Measurements from ENCODE around the gene IST1. TPM values are rescaled to one million over a fixed set of nuclear protein-coding genes. Genes with fewer than 3 reads are reported as not detected.

The IST1 gene
- total RNA-seq (10 to 100 TPM; 65.4 to 95.3 TPM), polyA plus RNA-seq (10 to 100 TPM; 33.8 to 41.7 TPM)

- peak; percentile 96 for DNase-seq (ENCODE audit: low spot score)
- TF ChIP-seq, protein P1, sequence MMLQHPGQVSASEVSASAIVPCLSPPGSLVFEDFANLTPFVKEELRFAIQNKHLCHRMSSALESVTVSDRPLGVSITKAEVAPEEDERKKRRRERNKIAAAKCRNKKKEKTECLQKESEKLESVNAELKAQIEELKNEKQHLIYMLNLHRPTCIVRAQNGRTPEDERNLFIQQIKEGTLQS (IDR thresholded peaks at IDR 0.05): peak; percentile 33
- peak; percentile 95 for TF ChIP-seq TAF1 (conservative IDR thresholded peaks at IDR 0.05)
- TF ChIP-seq RAD21 (IDR thresholded peaks at IDR 0.05): peak in 1 of 2 donors; percentile 38
- TF ChIP-seq YY1 (IDR thresholded peaks at IDR 0.05): peak; percentile 99
- peak; percentile 82 to 87 for TF ChIP-seq HNF4A (conservative IDR thresholded peaks at IDR 0.05)
- TF ChIP-seq FOXA2 (IDR thresholded peaks at IDR 0.05): peak; percentile 24
- TF ChIP-seq HNF4G (IDR thresholded peaks at IDR 0.05): peak; percentile 65
- peak; percentile 35 to 50 for TF ChIP-seq EGR1 (IDR thresholded peaks at IDR 0.05; ENCODE audit: low read depth in 2 of 2)
- peak; percentile 89 for TF ChIP-seq NR2F2 (IDR thresholded peaks at IDR 0.05)
- TF ChIP-seq SP1 (IDR thresholded peaks at IDR 0.05): peak; percentile 83
- TF ChIP-seq RXRA (IDR thresholded peaks at IDR 0.05): peak; percentile 2 to 75
- TF ChIP-seq ZBTB33 (IDR thresholded peaks at IDR 0.05): no peak
- TF ChIP-seq GABPA (IDR thresholded peaks at IDR 0.05 in 1 of 2, conservative IDR thresholded peaks at IDR 0.05 in 1 of 2): peak in 1 of 2 donors; percentile 64
- peak; percentile 48 for TF ChIP-seq MAX (IDR thresholded peaks at IDR 0.05)
- TF ChIP-seq, protein P2, sequence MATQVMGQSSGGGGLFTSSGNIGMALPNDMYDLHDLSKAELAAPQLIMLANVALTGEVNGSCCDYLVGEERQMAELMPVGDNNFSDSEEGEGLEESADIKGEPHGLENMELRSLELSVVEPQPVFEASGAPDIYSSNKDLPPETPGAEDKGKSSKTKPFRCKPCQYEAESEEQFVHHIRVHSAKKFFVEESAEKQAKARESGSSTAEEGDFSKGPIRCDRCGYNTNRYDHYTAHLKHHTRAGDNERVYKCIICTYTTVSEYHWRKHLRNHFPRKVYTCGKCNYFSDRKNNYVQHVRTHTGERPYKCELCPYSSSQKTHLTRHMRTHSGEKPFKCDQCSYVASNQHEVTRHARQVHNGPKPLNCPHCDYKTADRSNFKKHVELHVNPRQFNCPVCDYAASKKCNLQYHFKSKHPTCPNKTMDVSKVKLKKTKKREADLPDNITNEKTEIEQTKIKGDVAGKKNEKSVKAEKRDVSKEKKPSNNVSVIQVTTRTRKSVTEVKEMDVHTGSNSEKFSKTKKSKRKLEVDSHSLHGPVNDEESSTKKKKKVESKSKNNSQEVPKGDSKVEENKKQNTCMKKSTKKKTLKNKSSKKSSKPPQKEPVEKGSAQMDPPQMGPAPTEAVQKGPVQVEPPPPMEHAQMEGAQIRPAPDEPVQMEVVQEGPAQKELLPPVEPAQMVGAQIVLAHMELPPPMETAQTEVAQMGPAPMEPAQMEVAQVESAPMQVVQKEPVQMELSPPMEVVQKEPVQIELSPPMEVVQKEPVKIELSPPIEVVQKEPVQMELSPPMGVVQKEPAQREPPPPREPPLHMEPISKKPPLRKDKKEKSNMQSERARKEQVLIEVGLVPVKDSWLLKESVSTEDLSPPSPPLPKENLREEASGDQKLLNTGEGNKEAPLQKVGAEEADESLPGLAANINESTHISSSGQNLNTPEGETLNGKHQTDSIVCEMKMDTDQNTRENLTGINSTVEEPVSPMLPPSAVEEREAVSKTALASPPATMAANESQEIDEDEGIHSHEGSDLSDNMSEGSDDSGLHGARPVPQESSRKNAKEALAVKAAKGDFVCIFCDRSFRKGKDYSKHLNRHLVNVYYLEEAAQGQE (IDR thresholded peaks at IDR 0.05): peak; percentile 70
- no peak for TF ChIP-seq CTCF (IDR thresholded peaks at IDR 0.05; ENCODE audit: low read depth, low read length, missing input control)
- TF ChIP-seq FOXA1 (IDR thresholded peaks at IDR 0.05): peak; percentile 36
- TF ChIP-seq JUND (IDR thresholded peaks at IDR 0.05): peak; percentile 37 to 49
- Histone ChIP-seq H3K27ac (ENCODE audit: low read depth in 1 of 2, low read length in 2 of 2) (peak within 1 kb of the TSS; percentile 80 to 98), H3K9me3 (ENCODE audit: control insufficient read depth in 4 of 4, low read length in 3 of 4) (no peaks in the 10 kb centered on the region), H3K4me3 (ENCODE audit: low read depth in 1 of 3, low read length in 3 of 3) (peak within 1 kb of the TSS; percentile 86 to 93 (median 91)), H3K36me3 (ENCODE audit: control insufficient read depth in 4 of 4, insufficient read depth in 3 of 4, low read depth in 1 of 4, low read length in 3 of 4) (no peaks in the 10 kb centered on the region), H3K4me1 (ENCODE audit: control insufficient read depth in 4 of 4, insufficient read depth in 4 of 4, low read length in 3 of 4) (peaks cover 0 to 20% (median 8%) of the 10 kb centered on the region in 4 donors), H3K27me3 (ENCODE audit: control insufficient read depth in 4 of 4, insufficient read depth in 4 of 4, low read length in 3 of 4) (no peaks in the 10 kb centered on the region), H3K9ac (ENCODE audit: low read depth in 1 of 2, low read length in 2 of 2) (peak within 1 kb of the TSS; percentile 92 to 93)
- WGBS: under 1% methylated on average over 67 of the region's 67 CpGs
Observed at GRCh38 chr16:71894921-71895678, at the start of gene IST1. Gene IST1, plus strand, starts transcription at chr16:71895531. Its CDS starts 20,110 bp downstream, at chr16:71915641.
